RKO (cell line): Measurements from ENCODE around the gene GRAP2.

ENCODE experiments used
- DNase-seq: peaks from one replicate; pipeline ENCODE4 v3.0.0-alpha.2; 2016; ENCODE audit warnings: low spot score

GRAP2 gene

DNA sequence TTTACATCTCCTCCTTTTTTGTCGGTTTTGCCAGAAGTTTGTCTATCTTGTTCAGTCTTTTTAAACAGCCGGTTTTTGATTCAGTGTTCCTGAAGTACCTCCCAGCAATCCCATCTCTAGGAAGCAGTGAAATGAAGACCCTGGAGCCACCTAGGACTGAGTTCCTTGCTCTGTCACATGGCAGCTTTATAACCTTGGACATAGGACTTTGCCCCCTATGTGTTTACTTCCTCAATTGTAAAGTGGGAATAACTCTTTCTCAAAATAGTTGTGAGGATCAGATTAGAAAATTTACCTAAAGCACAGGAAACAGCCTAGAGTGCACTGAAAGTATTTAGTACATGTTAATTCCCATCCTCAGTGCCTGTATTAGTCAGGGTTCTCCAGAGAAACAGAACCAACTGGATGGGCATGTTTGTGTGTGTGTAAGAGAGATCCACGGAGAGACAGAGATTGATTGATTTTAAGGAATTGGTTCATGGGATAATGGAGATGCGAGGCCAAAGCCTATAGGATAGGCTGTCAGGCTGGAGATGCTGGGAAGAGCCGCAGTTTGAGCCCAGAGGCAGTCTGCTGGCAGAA, 113.9 kb downstream of the GRAP2 start:
- no peak for DNase-seq

DNA sequence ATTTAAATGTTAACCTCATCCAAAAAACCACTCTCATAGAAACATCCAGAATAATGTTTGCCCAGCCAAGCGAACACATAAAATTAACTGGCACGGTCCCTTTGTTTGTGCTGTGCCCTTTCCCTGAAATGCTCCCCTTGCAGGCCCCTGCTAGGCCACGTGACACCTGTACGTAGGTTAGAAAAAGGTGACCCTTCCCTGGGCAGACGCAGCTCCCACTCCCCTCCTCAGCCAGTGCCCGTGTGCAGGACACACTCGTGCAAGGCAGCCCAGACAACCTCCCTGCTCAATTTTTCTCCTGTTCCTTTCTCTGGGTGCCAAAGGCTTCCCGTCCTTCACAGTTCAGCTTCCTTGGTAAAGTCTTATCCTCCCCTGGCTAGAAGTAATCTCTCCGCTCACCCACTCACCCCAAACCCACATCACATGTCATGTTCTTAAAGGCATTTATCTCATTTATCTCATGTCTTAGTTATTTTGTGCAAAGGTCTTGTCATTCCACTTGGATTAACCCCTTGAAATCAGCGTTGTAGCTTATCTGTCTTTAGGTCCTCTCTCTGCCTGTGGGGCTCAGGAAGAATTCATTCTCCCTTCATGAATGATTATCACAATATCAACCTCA, 114.6 kb downstream of the GRAP2 start:
- DNase-seq: no peak

DNA sequence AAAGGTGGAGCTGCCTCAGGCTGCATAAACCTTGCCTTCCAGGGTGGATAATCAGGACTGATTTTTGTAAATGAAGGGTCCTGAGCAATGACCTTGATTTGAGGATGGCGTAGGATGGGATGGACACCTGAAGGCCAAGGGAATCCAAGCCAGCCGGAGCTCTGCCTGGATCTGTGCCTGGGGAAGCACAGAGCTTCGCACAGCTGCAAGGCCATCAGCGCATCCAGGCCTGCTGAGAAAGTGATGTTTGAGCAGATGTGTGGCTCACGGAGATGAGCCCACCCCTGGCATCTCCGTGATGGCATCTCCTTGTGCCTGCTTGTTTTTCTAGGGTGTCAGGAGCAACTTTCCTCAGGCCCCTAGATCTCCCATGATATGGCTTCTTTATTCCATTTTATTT, 117.2 kb downstream of the GRAP2 start:
- DNase-seq: no peak

DNA sequence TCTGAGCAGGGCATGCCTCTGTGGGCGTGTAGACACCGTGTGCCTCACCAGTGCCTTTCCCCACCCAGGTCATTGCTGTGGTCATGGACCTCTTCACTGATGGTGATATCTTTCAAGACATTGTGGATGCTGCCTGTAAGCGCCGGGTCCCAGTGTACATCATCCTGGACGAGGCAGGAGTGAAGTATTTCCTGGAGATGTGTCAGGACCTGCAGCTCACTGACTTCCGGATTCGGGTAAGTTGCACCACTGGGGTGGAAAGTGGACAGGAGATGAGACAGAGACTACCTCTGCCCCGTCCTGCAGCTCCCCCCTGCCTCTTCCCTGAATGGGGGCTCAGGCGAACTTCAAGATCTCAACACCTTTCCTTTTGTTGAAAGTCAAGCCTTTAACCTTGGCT, 118.2 kb downstream of the GRAP2 start:
- no peak for DNase-seq

DNA sequence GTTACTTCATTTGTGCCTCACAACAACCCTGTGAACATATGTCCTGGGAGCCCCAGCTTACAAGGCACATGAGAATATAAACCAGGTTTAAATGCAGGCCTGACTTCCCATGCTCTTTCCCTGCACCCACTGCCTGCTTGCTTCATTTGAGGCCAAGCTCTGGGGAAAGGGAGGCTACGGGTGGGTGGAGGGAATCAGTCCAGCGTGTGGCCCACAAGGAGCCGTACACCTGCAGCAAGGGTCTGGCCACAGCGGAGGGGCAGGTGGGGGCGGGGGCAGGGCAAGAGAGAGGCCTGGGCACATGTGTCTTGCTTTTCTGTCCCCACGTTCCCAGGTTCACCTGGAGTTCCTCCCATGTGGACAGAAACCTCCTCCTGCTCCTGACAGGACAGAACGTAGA, 120.1 kb downstream of the GRAP2 start:
- no peak for DNase-seq

DNA sequence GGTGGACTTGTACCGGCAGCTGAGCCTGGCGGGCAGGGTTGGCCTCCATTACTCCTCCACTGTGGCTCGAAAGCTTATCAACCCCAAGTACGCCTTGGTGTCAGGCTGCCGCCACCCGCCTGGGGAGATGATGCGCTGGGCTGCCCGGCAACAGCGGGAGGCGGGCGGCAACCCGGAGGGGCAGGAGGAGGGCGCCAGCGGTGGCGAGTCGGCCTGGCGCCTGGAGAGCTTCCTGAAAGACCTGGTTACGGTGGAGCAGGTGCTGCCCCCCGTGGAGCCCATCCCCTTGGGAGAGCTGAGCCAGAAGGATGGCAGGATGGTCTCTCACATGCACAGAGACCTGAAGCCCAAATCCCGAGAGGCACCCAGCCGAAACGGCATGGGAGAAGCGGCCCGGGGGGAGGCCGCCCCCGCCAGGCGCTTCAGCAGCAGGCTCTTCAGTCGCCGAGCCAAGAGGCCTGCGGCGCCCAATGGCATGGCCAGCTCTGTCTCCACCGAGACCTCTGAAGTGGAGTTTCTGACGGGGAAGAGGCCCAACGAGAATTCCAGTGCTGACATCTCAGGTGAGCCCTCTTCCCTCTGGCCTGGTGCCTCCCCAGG, 120.6 kb downstream of the GRAP2 start:
- DNase-seq: no peak

DNA sequence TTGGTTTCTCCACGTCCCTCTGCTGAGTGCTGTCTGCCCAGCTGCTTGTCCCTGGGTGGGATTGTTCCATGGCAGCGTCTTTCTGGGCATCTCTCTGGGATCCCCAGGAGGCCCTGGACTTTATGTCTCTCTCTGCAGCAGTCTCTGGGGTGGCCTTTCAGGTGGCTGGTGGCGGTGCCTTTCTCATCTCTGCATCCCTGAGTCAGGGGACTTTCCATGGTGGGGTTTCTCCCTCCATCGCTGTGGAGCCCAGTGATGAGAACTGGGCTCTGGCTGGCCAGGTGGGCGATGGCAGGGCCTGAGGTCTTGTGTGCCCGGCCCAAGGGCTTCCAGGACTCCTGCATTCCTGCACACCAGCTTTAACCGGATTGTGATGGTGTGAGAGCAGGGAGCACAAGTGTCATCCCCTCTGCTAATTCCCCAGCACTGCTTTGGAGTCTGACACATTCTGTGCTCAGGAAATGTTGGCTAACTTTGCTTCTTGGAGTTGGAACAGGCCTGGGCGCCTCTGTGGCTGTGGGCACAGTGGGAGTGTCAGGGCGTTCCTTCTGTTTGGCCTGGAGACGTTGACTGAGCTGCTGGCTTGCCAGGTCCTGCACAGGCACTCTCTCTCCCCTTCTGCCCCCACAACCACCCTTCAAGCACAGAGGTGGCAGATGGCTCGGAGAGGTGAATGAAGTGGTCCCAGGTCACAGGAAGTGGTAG, 121.8 kb downstream of the GRAP2 start:
- no peak for DNase-seq
